Esophagus muscularis mucosa (tissue), 4 donors: ENCODE results near the gene GLA. TPM values are rescaled to one million over a fixed set of nuclear protein-coding genes. Genes with fewer than 3 reads are reported as not detected.

Source experiments
- DNase-seq: peaks from one replicate; pipeline ENCODE4 v3.0.0-alpha.2; 2017; ENCODE audit errors: extremely low spot score
- H3K27ac ChIP-seq, 4 donors: fragments of 200-600 bp; sonication (generic); replicated peaks in 1 of 4; 1 replicate in 3 of 4; 2 replicates in 1 of 4; pipeline ENCODE4 v1.5.1; 2016 to 2019; ENCODE audit warnings: mild to moderate bottlenecking in 1 of 4
- H3K27me3 ChIP-seq, 4 donors: fragments of 200-600 bp; sonication (generic); one replicate each; pipeline versions ENCODE4 v1.5.1 to v1.6.0; 2016 to 2019
- H3K36me3 ChIP-seq, 4 donors: fragments of 200-600 bp; sonication (generic); one replicate each; pipeline ENCODE4 v1.5.1; 2016 to 2019
- H3K4me1 ChIP-seq, 4 donors: fragments of 200-600 bp; sonication (generic); one replicate each; pipeline ENCODE4 v1.5.1; 2016 to 2019
- H3K4me3 ChIP-seq, 4 donors: fragments of 200-600 bp; sonication (generic); 1 replicate in 2 of 4; 2 replicates in 2 of 4; pipeline ENCODE4 v1.5.1; 2016 to 2019; ENCODE audit warnings: mild to moderate bottlenecking in 4 of 4, moderate library complexity in 1 of 4
- H3K9me3 ChIP-seq, 4 donors: fragments of 200-600 bp; sonication (generic); 1 replicate in 3 of 4; 2 replicates in 1 of 4; pipeline ENCODE4 v1.5.1; 2016 to 2019
- CTCF ChIP-seq, 3 experiments: fragments of 200-600 bp in 2 of 3; fragments of 450-650 bp in 1 of 3; sonication (generic) in 2 of 3; IDR thresholded peaks; one replicate each; pipeline ENCODE4 v1.5.1; 2017 to 2019; ENCODE audit warnings: antibody characterized with exemption in 3 of 3, mild to moderate bottlenecking in 2 of 3, moderate library complexity in 1 of 3
- EP300 ChIP-seq: sonication (generic); formaldehyde crosslinking; IDR thresholded peaks from one replicate; pipeline ENCODE4 v1.6.1; 2017; ENCODE audit warnings: antibody characterized with exemption
- POLR2A ChIP-seq: fragments of 450-650 bp; IDR thresholded peaks from one replicate; pipeline ENCODE4 v1.6.1; 2017; ENCODE audit warnings: antibody characterized with exemption, moderate library complexity, mild to moderate bottlenecking, low read depth
- POLR2AphosphoS5 ChIP-seq, 2 donors: sonication (generic); formaldehyde crosslinking; IDR thresholded peaks; one replicate each; pipeline ENCODE4 v1.6.1; 2017; ENCODE audit warnings: antibody characterized with exemption in 2 of 2
- WGBS: methylation state at CpG from one replicate; pipeline ENCODE4 v1.1.5; 2018; 5-methylcytosine and 5-hydroxymethylcytosine counted together
- intact Hi-C: fragments of 100-400 bp; cut with DNase I; formaldehyde crosslinking; loops from one replicate; pipeline ENCODE4 v1.15.1; 2023
- total RNA-seq, 4 donors: library from RNA; depleted of rRNA; stranded (reverse); fragments of >200 nt; gene quantifications; one replicate each; pipeline versions ENCODE4 v1.1.0 to v1.2.1, GENCODE V29; 2016

GLA gene
- 10 to 100 TPM in 3 of 4 donors, 1 to 10 TPM in 1; 8.7 to 17.7 (median 15.9) TPM for total RNA-seq

- Histone ChIP-seq H3K36me3 (peaks cover 7 to 10% (median 9%) of the 10 kb centered on the region in 4 donors), H3K27ac (peak within 1 kb of the TSS; percentile 83 to 93 (median 88)), H3K27me3 (no peaks in the 10 kb centered on the region), H3K9me3 (no peaks in the 10 kb centered on the region), H3K4me3 (peak within 1 kb of the TSS; percentile 62 to 66 (median 64)), H3K4me1 (peaks cover 3 to 50% (median 34%) of the 10 kb centered on the region in 4 donors)
- 32% methylated on average over 45 of the region's 47 CpGs for WGBS
- TF ChIP-seq CTCF (IDR thresholded peaks at IDR 0.05) (peak in 2 of 3 experiments; percentile 6 to 28), POLR2A (peak; percentile 76), EP300 (peak; percentile 40), POLR2AphosphoS5 (IDR thresholded peaks at IDR 0.05) (peak; percentile 91 to 99)
- peak; percentile 98 for DNase-seq
- intact Hi-C loops = no loop called here
Measured at GRCh38 chrX:101407748-101408531, at the start of gene GLA, which contains the start of gene HNRNPH2. Gene GLA, minus strand, starts transcription at chrX:101407925. Its CDS starts 22 bp downstream, at chrX:101407903. Gene HNRNPH2, plus strand, starts transcription at chrX:101408222. Its CDS starts 3,767 bp downstream, at chrX:101411989.

- H3K36me3 ChIP-seq = peaks cover 0 to 18% (median 15%) of the 10 kb centered on the region in 4 donors
- H3K9me3 ChIP-seq = no peaks in the 10 kb centered on the region
- DNase-seq = no peak
- 70% methylated on average over 3 of the region's 3 CpGs for WGBS
- H3K27ac ChIP-seq = no peak overlapping the region
- intact Hi-C loops = no loop called here
- no peak overlapping the region for H3K4me3 ChIP-seq
- H3K27me3 ChIP-seq = no peaks in the 10 kb centered on the region
- TF ChIP-seq POLR2A (no peak), POLR2AphosphoS5 (IDR thresholded peaks at IDR 0.05) (no peak), CTCF (IDR thresholded peaks at IDR 0.05) (no peak), EP300 (no peak)
- peaks cover 0 to 4% (median 0%) of the 10 kb centered on the region in 4 donors for H3K4me1 ChIP-seq
Measured at GRCh38 chrX:101452056-101452455, 44.3 kb upstream of the GLA start.

GRCh38 chrX:101450961-101451360, 43.2 kb upstream of the GLA start:
- intact Hi-C loops = no loop called here
- Histone ChIP-seq H3K27ac (no peak overlapping the region), H3K36me3 (peaks cover 0 to 25% (median 18%) of the 10 kb centered on the region in 4 donors)

GRCh38 chrX:101450085-101450484, 42.4 kb upstream of the GLA start:
- Histone ChIP-seq H3K36me3 (peaks cover 0 to 25% (median 15%) of the 10 kb centered on the region in 4 donors), H3K4me3 (no peak overlapping the region), H3K27ac (no peak overlapping the region), H3K27me3 (no peaks in the 10 kb centered on the region), H3K4me1 (peaks cover 0 to 4% (median 0%) of the 10 kb centered on the region in 4 donors), H3K9me3 (no peaks in the 10 kb centered on the region)
- TF ChIP-seq CTCF (IDR thresholded peaks at IDR 0.05) = no peak
- no peak for TF ChIP-seq POLR2AphosphoS5 (IDR thresholded peaks at IDR 0.05)
- no peak for TF ChIP-seq POLR2A
- no peak for TF ChIP-seq EP300
- no peak for DNase-seq
- WGBS = 60% methylated on average over 1 of the region's 2 CpGs
- intact Hi-C loops = no loop called here

More at GRCh38 chrX:101450961-101451360, 43.2 kb upstream of the GLA start:
- TF ChIP-seq CTCF (IDR thresholded peaks at IDR 0.05) (no peak), POLR2AphosphoS5 (IDR thresholded peaks at IDR 0.05) (no peak), EP300 (no peak), POLR2A (no peak)
- Histone ChIP-seq H3K9me3 (no peaks in the 10 kb centered on the region), H3K4me3 (no peak overlapping the region), H3K27me3 (no peaks in the 10 kb centered on the region), H3K4me1 (peaks cover 0 to 4% (median 0%) of the 10 kb centered on the region in 4 donors)
- 50% methylated on average over 1 of the region's 2 CpGs for WGBS
- no peak for DNase-seq
